H1 (cell line): ENCODE results near the gene NECTIN2.

Source experiments
- CHD2 ChIP-seq: IDR thresholded peaks from 2 replicates; pipeline ENCODE4 v1.6.1; 2012; ENCODE audit warnings: low read length, improper control_type of control experiment
- CHD7 ChIP-seq: fragments of 300-600 bp; sonication (generic); IDR thresholded peaks from 2 replicates; pipeline ENCODE4 v1.7.1; 2012; ENCODE audit warnings: low read length, moderate library complexity, mild to moderate bottlenecking, inconsistent platforms; ENCODE audit not compliant: insufficient replicate concordance
- CREB1 ChIP-seq: IDR thresholded peaks from 2 replicates; pipeline ENCODE4 v1.6.1; 2012; ENCODE audit warnings: inconsistent platforms
- EZH2 ChIP-seq: fragments of 200-600 bp; sonication (generic); IDR thresholded peaks from 2 replicates; pipeline ENCODE4 v1.7.1; 2012; ENCODE audit warnings: low read depth, mild to moderate bottlenecking, moderate library complexity, low read length, inconsistent platforms; ENCODE audit not compliant: severe bottlenecking
- FOSL1 ChIP-seq: IDR thresholded peaks from 2 replicates; pipeline ENCODE4 v1.6.1; 2011; ENCODE audit warnings: mild to moderate bottlenecking, low read depth, low read length, moderate library complexity; ENCODE audit not compliant: insufficient read depth
- JUN ChIP-seq: IDR thresholded peaks from 2 replicates; pipeline ENCODE4 v1.6.1; 2011; ENCODE audit warnings: low read depth, mild to moderate bottlenecking, improper control_type of control experiment, low read length
- POLR2A ChIP-seq, 2 experiments: IDR thresholded peaks; 1 replicate in 1 of 2; 2 replicates in 1 of 2; pipeline ENCODE4 v1.6.1; 2011; ENCODE audit warnings: low read depth in 2 of 2, low read length in 2 of 2, mild to moderate bottlenecking in 2 of 2; ENCODE audit errors: control extremely low read depth in 1 of 2
- RAD21 ChIP-seq, 2 experiments: IDR thresholded peaks in 1 of 2; conservative IDR thresholded peaks in 1 of 2; 2 replicates each; pipeline ENCODE4 v1.6.1; 2011; ENCODE audit warnings: low read depth in 2 of 2, low read length in 2 of 2, improper control_type of control experiment in 1 of 2, inconsistent platforms in 1 of 2, mild to moderate bottlenecking in 1 of 2, moderate library complexity in 1 of 2
- RNF2 ChIP-seq: fragments of 200-900, 300-1000 bp; sonication (generic); IDR thresholded peaks from 2 replicates; pipeline ENCODE4 v1.7.1; 2016; ENCODE audit warnings: borderline replicate concordance, low read depth, mild to moderate bottlenecking, antibody characterized with exemption, low read length; ENCODE audit not compliant: poor library complexity, severe bottlenecking; ENCODE audit errors: missing control alignments
- SIX5 ChIP-seq: IDR thresholded peaks from 2 replicates; pipeline ENCODE4 v1.6.1; 2011; ENCODE audit warnings: mild to moderate bottlenecking, low read depth, low read length
- ZNF274 ChIP-seq: IDR thresholded peaks from 2 replicates; pipeline ENCODE4 v1.7.0; 2012; ENCODE audit warnings: low read length, borderline replicate concordance; ENCODE audit errors: extremely low read depth
- TF ChIP-seq, protein P1 (sequence below), 3 experiments: IDR thresholded peaks; 1 replicate in 2 of 3; 2 replicates in 1 of 3; pipeline versions ENCODE4 v1.5.1 to v1.6.1; 2011; ENCODE audit warnings: low read length in 3 of 3, mild to moderate bottlenecking in 3 of 3, inconsistent platforms in 2 of 3, low read depth in 1 of 3, moderate library complexity in 1 of 3; ENCODE audit not compliant: insufficient read depth in 1 of 3; ENCODE audit errors: control extremely low read depth in 1 of 3

DNA sequence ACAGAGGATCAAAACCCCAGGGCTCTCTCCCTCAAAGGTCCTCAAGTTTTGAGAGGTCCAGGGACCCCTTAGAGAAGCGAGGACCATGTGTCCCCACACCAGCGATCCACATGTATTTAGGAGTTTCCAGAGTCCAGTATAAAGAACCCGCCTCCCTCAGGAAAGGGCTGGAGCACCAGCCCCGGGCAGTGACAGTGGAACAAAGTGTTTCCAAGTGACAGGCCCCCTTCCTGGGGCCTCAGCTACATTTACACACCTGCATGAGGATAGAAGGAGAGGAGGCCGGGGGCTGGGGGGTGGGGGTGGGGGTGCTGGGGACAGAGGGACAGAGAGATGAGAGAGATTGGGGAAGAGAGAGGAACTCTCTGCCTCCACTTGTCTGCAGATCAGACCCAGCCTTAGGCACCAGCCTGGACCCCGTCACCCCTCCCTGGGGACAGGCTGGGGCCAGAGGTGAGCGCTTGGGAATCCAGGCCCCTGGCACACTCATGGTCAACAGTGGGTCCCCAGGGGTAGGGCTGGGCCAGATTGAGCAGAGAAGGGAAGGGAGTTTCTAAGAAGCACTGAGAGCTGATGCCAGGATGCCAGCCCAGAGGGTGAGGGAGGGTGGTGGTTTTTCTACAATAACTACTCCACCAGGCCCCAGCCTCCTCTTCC lies 36.4 kb upstream of the NECTIN2 start:
- no peak for TF ChIP-seq ZNF274
- TF ChIP-seq EZH2, result no peak
- TF ChIP-seq SIX5, result no peak
- no peak for TF ChIP-seq FOSL1
- TF ChIP-seq POLR2A (IDR thresholded peaks at IDR 0.05; ENCODE audit: control extremely low read depth in 1 of 2, low read depth in 2 of 2, low read length in 2 of 2), result no peak
- TF ChIP-seq, protein P1, sequence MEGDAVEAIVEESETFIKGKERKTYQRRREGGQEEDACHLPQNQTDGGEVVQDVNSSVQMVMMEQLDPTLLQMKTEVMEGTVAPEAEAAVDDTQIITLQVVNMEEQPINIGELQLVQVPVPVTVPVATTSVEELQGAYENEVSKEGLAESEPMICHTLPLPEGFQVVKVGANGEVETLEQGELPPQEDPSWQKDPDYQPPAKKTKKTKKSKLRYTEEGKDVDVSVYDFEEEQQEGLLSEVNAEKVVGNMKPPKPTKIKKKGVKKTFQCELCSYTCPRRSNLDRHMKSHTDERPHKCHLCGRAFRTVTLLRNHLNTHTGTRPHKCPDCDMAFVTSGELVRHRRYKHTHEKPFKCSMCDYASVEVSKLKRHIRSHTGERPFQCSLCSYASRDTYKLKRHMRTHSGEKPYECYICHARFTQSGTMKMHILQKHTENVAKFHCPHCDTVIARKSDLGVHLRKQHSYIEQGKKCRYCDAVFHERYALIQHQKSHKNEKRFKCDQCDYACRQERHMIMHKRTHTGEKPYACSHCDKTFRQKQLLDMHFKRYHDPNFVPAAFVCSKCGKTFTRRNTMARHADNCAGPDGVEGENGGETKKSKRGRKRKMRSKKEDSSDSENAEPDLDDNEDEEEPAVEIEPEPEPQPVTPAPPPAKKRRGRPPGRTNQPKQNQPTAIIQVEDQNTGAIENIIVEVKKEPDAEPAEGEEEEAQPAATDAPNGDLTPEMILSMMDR (IDR thresholded peaks at IDR 0.05; ENCODE audit: control extremely low read depth in 1 of 3, insufficient read depth in 1 of 3, low read depth in 1 of 3, low read length in 3 of 3), result no peak
- TF ChIP-seq CHD7, result no peak
- no peak for TF ChIP-seq RNF2
- no peak for TF ChIP-seq CREB1
- TF ChIP-seq RAD21 (IDR thresholded peaks at IDR 0.05 in 1 of 2, conservative IDR thresholded peaks at IDR 0.05 in 1 of 2; ENCODE audit: low read depth in 2 of 2, low read length in 2 of 2), result no peak
- TF ChIP-seq JUN, result no peak
- TF ChIP-seq CHD2, result no peak
